GM23338 (cell line): ENCODE results near the gene GTPBP4. TPM values are rescaled to one million over a fixed set of nuclear protein-coding genes. Genes with fewer than 3 reads are reported as not detected.

Experiments
- ATAC-seq: fragments of 200-7000 bp; cut with Tn5 transposase; 3 replicates; pipeline ENCODE4 v1.9.1; 2020
- DNase-seq: peaks from one replicate; pipeline ENCODE4 v3.0.0-alpha.2; 2015; ENCODE audit warnings: low spot score
- H2AFZ ChIP-seq: fragments of 200-600 bp; sonication (generic); 2 replicates; pipeline ENCODE4 v1.8.0; 2016; ENCODE audit warnings: antibody characterized with exemption, mild to moderate bottlenecking, moderate library complexity
- H3F3A ChIP-seq: fragments of 200-600 bp; sonication (generic); replicated peaks from 2 replicates; pipeline ENCODE4 v1.8.0; 2017; ENCODE audit warnings: antibody characterized with exemption, mixed run types, low read depth
- H3K27ac ChIP-seq: fragments of 200-600 bp; sonication (generic); 2 replicates; pipeline ENCODE4 v1.6.1; 2016; ENCODE audit warnings: low read depth
- H3K27me3 ChIP-seq: fragments of 200-600 bp; sonication (generic); 2 replicates; pipeline ENCODE4 v1.8.0; 2016; ENCODE audit warnings: mild to moderate bottlenecking, mixed run types, moderate library complexity; ENCODE audit not compliant: insufficient read depth
- H3K36me3 ChIP-seq: fragments of 200-600 bp; sonication (generic); 2 replicates; pipeline ENCODE4 v1.8.0; 2016; ENCODE audit warnings: mild to moderate bottlenecking; ENCODE audit not compliant: insufficient read depth
- H3K4me1 ChIP-seq: fragments of 200-600 bp; sonication (generic); 2 replicates; pipeline ENCODE4 v1.8.0; 2016; ENCODE audit warnings: mild to moderate bottlenecking, moderate library complexity; ENCODE audit not compliant: insufficient read depth
- H3K4me2 ChIP-seq: fragments of 200-600 bp; sonication (generic); 2 replicates; pipeline ENCODE4 v1.7.1; 2017; ENCODE audit warnings: mixed run types
- H3K4me3 ChIP-seq: fragments of 200-600 bp; sonication (generic); 2 replicates; pipeline ENCODE4 v1.6.1; 2016; ENCODE audit warnings: mixed run types
- H3K79me2 ChIP-seq: fragments of 200-600 bp; sonication (generic); replicated peaks from 2 replicates; pipeline ENCODE4 v1.8.0; 2017; ENCODE audit warnings: mild to moderate bottlenecking; ENCODE audit not compliant: insufficient read depth
- H3K9me2 ChIP-seq: fragments of 200-600 bp; sonication (generic); 2 replicates; pipeline ENCODE4 v1.8.0; 2017; ENCODE audit not compliant: insufficient read depth
- H4K20me1 ChIP-seq: fragments of 200-600 bp; sonication (generic); replicated peaks from 2 replicates; pipeline ENCODE4 v1.8.0; 2017; ENCODE audit warnings: mild to moderate bottlenecking; ENCODE audit not compliant: insufficient read depth
- H3K27ac Mint-ChIP-seq: 2 replicates; pipeline ENCODE4 v1.8.0; 2020; ENCODE audit warnings: inconsistent platforms, mild to moderate bottlenecking, moderate library complexity, mixed read lengths
- H3K27me3 Mint-ChIP-seq: 3 replicates; pipeline ENCODE4 v1.8.0; 2022; ENCODE audit warnings: low read depth, mild to moderate bottlenecking, moderate library complexity, mixed read lengths, inconsistent platforms; ENCODE audit not compliant: insufficient read depth, poor library complexity
- H3K36me3 Mint-ChIP-seq: 3 replicates; pipeline ENCODE4 v1.8.0; 2021; ENCODE audit warnings: low read depth, mild to moderate bottlenecking, inconsistent platforms, moderate library complexity, mixed read lengths
- H3K4me1 Mint-ChIP-seq: 3 replicates; pipeline ENCODE4 v1.8.0; 2020; ENCODE audit warnings: mild to moderate bottlenecking, inconsistent platforms, mixed read lengths
- H3K4me3 Mint-ChIP-seq: 3 replicates; pipeline ENCODE4 v1.8.0; 2021; ENCODE audit warnings: moderate library complexity, mild to moderate bottlenecking, inconsistent platforms, mixed read lengths
- H3K9me3 Mint-ChIP-seq: 3 replicates; pipeline ENCODE4 v1.8.0; 2020; ENCODE audit warnings: moderate library complexity, mild to moderate bottlenecking, inconsistent platforms, mixed read lengths
- JUNB ChIP-seq: IDR thresholded peaks from one replicate; pipeline ENCODE4 v1.6.1; 2016; ENCODE audit warnings: antibody characterized with exemption; ENCODE audit not compliant: unreplicated experiment
- ZNF114 ChIP-seq: fragments of 250-450 bp; sonication (Bioruptor Pico); IDR thresholded peaks from 2 replicates; pipeline ENCODE4 v1.5.0; 2020; ENCODE audit warnings: mild to moderate bottlenecking, moderate library complexity
- polyA plus RNA-seq: library from polyadenylated mRNA; unstranded; fragments of >200 nt; fragmentation: Nextera tagmentation; extraction: Ambion mirVana; gene quantifications from 2 replicates; pipeline ENCODE4 v1.2.1, GENCODE V29; 2016
- total RNA-seq: library from RNA; depleted of rRNA; stranded (reverse); fragments of >200 nt; shearing (Covaris generic); gene quantifications from 2 replicates; pipeline ENCODE4 v1.2.3, GENCODE V29; 2014
- TF ChIP-seq, protein P1 (sequence below): fragments of 250-450 bp; sonication (Bioruptor Pico); IDR thresholded peaks from 2 replicates; pipeline ENCODE4 v1.5.0; 2020; ENCODE audit warnings: mild to moderate bottlenecking, moderate library complexity

GTPBP4 gene
- total and polyA plus RNA-seq, 2 experiments from 2014 or later = 56.5 to 62.6 TPM

DNA sequence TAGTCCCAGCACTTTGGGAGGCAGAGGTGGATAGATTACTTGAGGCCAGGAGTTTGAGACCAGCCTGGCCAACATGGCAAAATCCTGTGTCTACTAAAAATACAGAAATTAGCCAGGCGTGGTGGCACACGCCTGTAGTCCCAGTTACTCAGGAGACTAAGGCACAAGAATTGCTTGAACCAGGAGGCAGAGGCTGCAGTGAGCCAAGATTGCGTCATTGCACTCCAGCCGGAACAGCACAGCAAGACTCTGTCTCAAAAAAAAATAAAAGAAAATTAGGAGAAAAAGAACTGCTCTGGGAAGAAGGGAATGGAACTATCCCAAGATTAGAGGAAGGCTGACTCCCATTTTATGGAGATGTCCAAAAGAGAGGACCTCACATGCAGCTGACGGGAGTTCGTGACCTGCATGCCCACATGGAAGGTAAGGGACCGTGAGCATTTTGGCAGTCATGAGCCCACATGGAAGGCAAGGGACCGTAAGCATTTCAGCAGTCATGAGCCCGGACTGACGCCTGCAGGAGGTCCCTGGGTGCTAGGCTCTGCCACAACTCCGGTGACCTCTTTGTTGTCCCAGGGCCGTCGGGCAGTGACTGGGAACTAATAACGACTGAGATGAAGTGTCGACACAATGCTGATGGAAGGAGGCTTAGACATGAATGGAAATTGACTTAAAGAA is 18.6 kb upstream of the GTPBP4 start:
- peaks cover 10% of the 10 kb centered on the region for H3K27me3 Mint-ChIP-seq
- ATAC-seq (peak; percentile 18; the same call in 2 of the 3 replicates), DNase-seq (peak; percentile 46)
- H3K36me3 Mint-ChIP-seq = no peaks in the 10 kb centered on the region; the same call in 2 of the 3 replicates
- TF ChIP-seq ZNF114 (CRISPR knock-in tag) (no peak), JUNB (peak; percentile 91)
- TF ChIP-seq, protein P1, sequence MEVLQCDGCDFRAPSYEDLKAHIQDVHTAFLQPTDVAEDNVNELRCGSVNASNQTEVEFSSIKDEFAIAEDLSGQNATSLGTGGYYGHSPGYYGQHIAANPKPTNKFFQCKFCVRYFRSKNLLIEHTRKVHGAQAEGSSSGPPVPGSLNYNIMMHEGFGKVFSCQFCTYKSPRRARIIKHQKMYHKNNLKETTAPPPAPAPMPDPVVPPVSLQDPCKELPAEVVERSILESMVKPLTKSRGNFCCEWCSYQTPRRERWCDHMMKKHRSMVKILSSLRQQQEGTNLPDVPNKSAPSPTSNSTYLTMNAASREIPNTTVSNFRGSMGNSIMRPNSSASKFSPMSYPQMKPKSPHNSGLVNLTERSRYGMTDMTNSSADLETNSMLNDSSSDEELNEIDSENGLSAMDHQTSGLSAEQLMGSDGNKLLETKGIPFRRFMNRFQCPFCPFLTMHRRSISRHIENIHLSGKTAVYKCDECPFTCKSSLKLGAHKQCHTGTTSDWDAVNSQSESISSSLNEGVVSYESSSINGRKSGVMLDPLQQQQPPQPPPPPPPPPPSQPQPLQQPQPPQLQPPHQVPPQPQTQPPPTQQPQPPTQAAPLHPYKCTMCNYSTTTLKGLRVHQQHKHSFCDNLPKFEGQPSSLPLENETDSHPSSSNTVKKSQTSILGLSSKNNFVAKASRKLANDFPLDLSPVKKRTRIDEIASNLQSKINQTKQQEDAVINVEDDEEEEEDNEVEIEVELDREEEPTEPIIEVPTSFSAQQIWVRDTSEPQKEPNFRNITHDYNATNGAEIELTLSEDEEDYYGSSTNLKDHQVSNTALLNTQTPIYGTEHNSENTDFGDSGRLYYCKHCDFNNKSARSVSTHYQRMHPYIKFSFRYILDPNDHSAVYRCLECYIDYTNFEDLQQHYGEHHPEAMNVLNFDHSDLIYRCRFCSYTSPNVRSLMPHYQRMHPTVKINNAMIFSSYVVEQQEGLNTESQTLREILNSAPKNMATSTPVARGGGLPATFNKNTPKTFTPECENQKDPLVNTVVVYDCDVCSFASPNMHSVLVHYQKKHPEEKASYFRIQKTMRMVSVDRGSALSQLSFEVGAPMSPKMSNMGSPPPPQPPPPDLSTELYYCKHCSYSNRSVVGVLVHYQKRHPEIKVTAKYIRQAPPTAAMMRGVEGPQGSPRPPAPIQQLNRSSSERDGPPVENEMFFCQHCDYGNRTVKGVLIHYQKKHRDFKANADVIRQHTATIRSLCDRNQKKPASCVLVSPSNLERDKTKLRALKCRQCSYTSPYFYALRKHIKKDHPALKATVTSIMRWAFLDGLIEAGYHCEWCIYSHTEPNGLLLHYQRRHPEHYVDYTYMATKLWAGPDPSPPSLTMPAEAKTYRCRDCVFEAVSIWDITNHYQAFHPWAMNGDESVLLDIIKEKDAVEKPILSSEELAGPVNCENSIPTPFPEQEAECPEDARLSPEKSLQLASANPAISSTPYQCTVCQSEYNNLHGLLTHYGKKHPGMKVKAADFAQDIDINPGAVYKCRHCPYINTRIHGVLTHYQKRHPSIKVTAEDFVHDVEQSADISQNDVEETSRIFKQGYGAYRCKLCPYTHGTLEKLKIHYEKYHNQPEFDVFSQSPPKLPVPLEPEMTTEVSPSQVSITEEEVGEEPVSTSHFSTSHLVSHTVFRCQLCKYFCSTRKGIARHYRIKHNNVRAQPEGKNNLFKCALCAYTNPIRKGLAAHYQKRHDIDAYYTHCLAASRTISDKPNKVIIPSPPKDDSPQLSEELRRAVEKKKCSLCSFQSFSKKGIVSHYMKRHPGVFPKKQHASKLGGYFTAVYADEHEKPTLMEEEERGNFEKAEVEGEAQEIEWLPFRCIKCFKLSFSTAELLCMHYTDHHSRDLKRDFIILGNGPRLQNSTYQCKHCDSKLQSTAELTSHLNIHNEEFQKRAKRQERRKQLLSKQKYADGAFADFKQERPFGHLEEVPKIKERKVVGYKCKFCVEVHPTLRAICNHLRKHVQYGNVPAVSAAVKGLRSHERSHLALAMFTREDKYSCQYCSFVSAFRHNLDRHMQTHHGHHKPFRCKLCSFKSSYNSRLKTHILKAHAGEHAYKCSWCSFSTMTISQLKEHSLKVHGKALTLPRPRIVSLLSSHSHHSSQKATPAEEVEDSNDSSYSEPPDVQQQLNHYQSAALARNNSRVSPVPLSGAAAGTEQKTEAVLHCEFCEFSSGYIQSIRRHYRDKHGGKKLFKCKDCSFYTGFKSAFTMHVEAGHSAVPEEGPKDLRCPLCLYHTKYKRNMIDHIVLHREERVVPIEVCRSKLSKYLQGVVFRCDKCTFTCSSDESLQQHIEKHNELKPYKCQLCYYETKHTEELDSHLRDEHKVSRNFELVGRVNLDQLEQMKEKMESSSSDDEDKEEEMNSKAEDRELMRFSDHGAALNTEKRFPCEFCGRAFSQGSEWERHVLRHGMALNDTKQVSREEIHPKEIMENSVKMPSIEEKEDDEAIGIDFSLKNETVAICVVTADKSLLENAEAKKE (CRISPR knock-in tag) = no peak
- no peak overlapping the region; the same call in 1 of the 2 replicates for H3K27ac Mint-ChIP-seq
- Histone ChIP-seq H3F3A (no peaks in the 10 kb centered on the region), H3K79me2 (no peaks in the 10 kb centered on the region), H3K9me2 (no peaks in the 10 kb centered on the region), H3K4me3 (no peak overlapping the region), H3K36me3 (no peaks in the 10 kb centered on the region), H2AFZ (0 out of 2 replicates have a peak overlapping the region, but pooled peaks have one; percentile 18), H3K4me1 (no peaks in the 10 kb centered on the region), H4K20me1 (no peaks in the 10 kb centered on the region), H3K27me3 (no peaks in the 10 kb centered on the region), H3K27ac (no peak overlapping the region), H3K4me2 (no peak overlapping the region)
- no peak overlapping the region for H3K4me3 Mint-ChIP-seq
- peaks cover 3% of the 10 kb centered on the region; the same call in 1 of the 3 replicates for H3K9me3 Mint-ChIP-seq
- H3K4me1 Mint-ChIP-seq = peaks cover 11% of the 10 kb centered on the region
